Activated CD4-positive, alpha-beta memory T cell treated with anti-CD3 and anti-CD28 coated beads for 36 hours (primary cell): ENCODE measurements around the gene POLN. TPM values are rescaled to one million over a fixed set of nuclear protein-coding genes. Genes with fewer than 3 reads are reported as not detected.

Experiments
- CTCF ChIA-PET: fragments of 350-600 bp; sonication (Branson Sonifier 250); formaldehyde crosslinking; loops from one replicate; lab custom pipeline; 2021; ENCODE audit warnings: antibody characterized with exemption, inconsistent platforms; lab: Charles Lee
- POLR2A ChIA-PET: fragments of 350-600 bp; sonication (Branson Sonifier 250); formaldehyde crosslinking; loops from one replicate; lab custom pipeline; 2021; ENCODE audit warnings: antibody characterized with exemption; lab: Charles Lee
- DNase-seq: peaks from one replicate; pipeline ENCODE4 v3.0.0-alpha.2; 2020
- H3K27ac Mint-ChIP-seq: one replicate; pipeline ENCODE4 v1.8.0; 2021; ENCODE audit warnings: mixed read lengths
- H3K27me3 Mint-ChIP-seq: one replicate; pipeline ENCODE4 v1.8.0; 2021; ENCODE audit warnings: mixed read lengths
- H3K36me3 Mint-ChIP-seq: one replicate; pipeline ENCODE4 v1.8.0; 2021; ENCODE audit warnings: mixed read lengths
- H3K4me1 Mint-ChIP-seq: one replicate; pipeline ENCODE4 v1.8.0; 2021; ENCODE audit warnings: low read depth, mixed read lengths
- H3K4me3 Mint-ChIP-seq: one replicate; pipeline ENCODE4 v1.8.0; 2021; ENCODE audit warnings: mild to moderate bottlenecking, mixed read lengths
- H3K9me3 Mint-ChIP-seq: one replicate; pipeline ENCODE4 v1.8.0; 2021; ENCODE audit warnings: mixed read lengths
- intact Hi-C: fragments of 100-400 bp; cut with micrococcal nuclease; formaldehyde crosslinking; loops from one replicate; pipeline ENCODE4 v1.15.1; 2023
- total RNA-seq, 2 experiments: library from RNA; stranded (reverse); gene quantifications; one replicate each; pipeline ENCODE4 v1.2.3, GENCODE V29; 2021

The POLN gene
- total RNA-seq, 2 experiments from 2014 or later = 2.7 to 4.0 TPM

- no peak overlapping the region for H3K27ac Mint-ChIP-seq
- intact Hi-C loops = no loop called here
- H3K36me3 Mint-ChIP-seq = no peaks in the 10 kb centered on the region
- H3K27me3 Mint-ChIP-seq = no peaks in the 10 kb centered on the region
- H3K4me3 Mint-ChIP-seq = no peak overlapping the region
- H3K4me1 Mint-ChIP-seq = no peaks in the 10 kb centered on the region
- ChIA-PET CTCF (no interaction called here), POLR2A (no interaction called here)
- H3K9me3 Mint-ChIP-seq = no peaks in the 10 kb centered on the region
- DNase-seq = no peak
Measured at GRCh38 chr4:2075987-2076907, 165.7 kb downstream of the POLN start.

GRCh38 chr4:2075171-2075986, 166.5 kb downstream of the POLN start:
- ChIA-PET CTCF (no interaction called here), POLR2A (no interaction called here)
- DNase-seq = no peak
- no peak overlapping the region for H3K27ac Mint-ChIP-seq
- intact Hi-C loops = no loop called here
- no peaks in the 10 kb centered on the region for H3K4me1 Mint-ChIP-seq
- no peaks in the 10 kb centered on the region for H3K36me3 Mint-ChIP-seq
- no peak overlapping the region for H3K4me3 Mint-ChIP-seq
- no peaks in the 10 kb centered on the region for H3K27me3 Mint-ChIP-seq
- no peaks in the 10 kb centered on the region for H3K9me3 Mint-ChIP-seq

- Mint-ChIP-seq H3K4me1 (no peaks in the 10 kb centered on the region), H3K27ac (no peak overlapping the region), H3K27me3 (no peaks in the 10 kb centered on the region), H3K4me3 (no peak overlapping the region), H3K9me3 (no peaks in the 10 kb centered on the region), H3K36me3 (no peaks in the 10 kb centered on the region)
- intact Hi-C loops = no loop called here
- ChIA-PET CTCF (no interaction called here), POLR2A (no interaction called here)
- DNase-seq = no peak
Measured at GRCh38 chr4:2074588-2074987, 167.3 kb downstream of the POLN start.

- intact Hi-C loops = no loop called here
- Mint-ChIP-seq H3K27me3 (no peaks in the 10 kb centered on the region), H3K27ac (no peak overlapping the region), H3K4me3 (no peak overlapping the region), H3K4me1 (no peaks in the 10 kb centered on the region), H3K36me3 (no peaks in the 10 kb centered on the region), H3K9me3 (no peaks in the 10 kb centered on the region)
- POLR2A ChIA-PET = no interaction called here
- CTCF ChIA-PET = no interaction called here
- no peak for DNase-seq
Measured at GRCh38 chr4:2073808-2074481, 168.0 kb downstream of the POLN start.

GRCh38 chr4:2072971-2073807, 168.7 kb downstream of the POLN start:
- intact Hi-C loops = no loop called here
- Mint-ChIP-seq H3K27me3 (no peaks in the 10 kb centered on the region), H3K27ac (no peak overlapping the region), H3K4me1 (no peaks in the 10 kb centered on the region), H3K36me3 (no peaks in the 10 kb centered on the region), H3K9me3 (no peaks in the 10 kb centered on the region), H3K4me3 (no peak overlapping the region)
- ChIA-PET CTCF (no interaction called here), POLR2A (no interaction called here)
- DNase-seq = no peak

- intact Hi-C loops = no loop called here
- Mint-ChIP-seq H3K27ac (no peak overlapping the region), H3K4me1 (no peaks in the 10 kb centered on the region), H3K27me3 (no peaks in the 10 kb centered on the region), H3K9me3 (no peaks in the 10 kb centered on the region), H3K4me3 (no peak overlapping the region), H3K36me3 (no peaks in the 10 kb centered on the region)
- CTCF ChIA-PET = no interaction called here
- POLR2A ChIA-PET = no interaction called here
- no peak for DNase-seq
Measured at GRCh38 chr4:2071912-2072867, 169.7 kb downstream of the POLN start.

GRCh38 chr4:2071252-2071911, 170.5 kb downstream of the POLN start:
- Mint-ChIP-seq H3K27me3 (no peaks in the 10 kb centered on the region), H3K36me3 (no peaks in the 10 kb centered on the region), H3K4me1 (no peaks in the 10 kb centered on the region), H3K9me3 (no peaks in the 10 kb centered on the region), H3K4me3 (no peak overlapping the region), H3K27ac (no peak overlapping the region)
- intact Hi-C loops = no loop called here
- ChIA-PET POLR2A (no interaction called here), CTCF (no interaction called here)
- no peak for DNase-seq

GRCh38 chr4:2070421-2071251, 171.3 kb downstream of the POLN start:
- intact Hi-C loops = no loop called here
- no peaks in the 10 kb centered on the region for H3K27me3 Mint-ChIP-seq
- H3K4me3 Mint-ChIP-seq = no peak overlapping the region
- DNase-seq = no peak
- H3K9me3 Mint-ChIP-seq = no peaks in the 10 kb centered on the region
- no peaks in the 10 kb centered on the region for H3K4me1 Mint-ChIP-seq
- POLR2A ChIA-PET = no interaction called here
- H3K27ac Mint-ChIP-seq = no peak overlapping the region
- H3K36me3 Mint-ChIP-seq = no peaks in the 10 kb centered on the region
- CTCF ChIA-PET = no interaction called here

GRCh38 chr4:2069986-2070385, 171.9 kb downstream of the POLN start:
- H3K4me1 Mint-ChIP-seq = no peaks in the 10 kb centered on the region
- ChIA-PET CTCF (no interaction called here), POLR2A (no interaction called here)
- H3K4me3 Mint-ChIP-seq = no peak overlapping the region
- H3K27ac Mint-ChIP-seq = no peak overlapping the region
- H3K27me3 Mint-ChIP-seq = no peaks in the 10 kb centered on the region
- intact Hi-C loops = no loop called here
- no peaks in the 10 kb centered on the region for H3K9me3 Mint-ChIP-seq
- no peaks in the 10 kb centered on the region for H3K36me3 Mint-ChIP-seq
- DNase-seq = no peak
